GM19395 (cell line): ENCODE results near the gene YY1.
"Not testable (repeated sequence)": the region's sequence is repeated elsewhere in the genome, so short reads cannot be mapped to it uniquely, and the experiment has no call there.

ENCODE experiments used
- ATAC-seq: cut with Tn5 transposase; IDR thresholded peaks from one replicate; pipeline ENCODE4 v1.9.1; 2021; ENCODE audit warnings: mild to moderate bottlenecking, moderate library complexity; ENCODE audit not compliant: unreplicated experiment

YY1 gene

GRCh38 chr14:100309028-100309737, 70.2 kb downstream of the YY1 start:
- no peak for ATAC-seq

- ATAC-seq = not testable (repeated sequence)
Measured at GRCh38 chr14:100312110-100312876, 73.3 kb downstream of the YY1 start.

GRCh38 chr14:100312877-100313400, 74.0 kb downstream of the YY1 start:
- ATAC-seq = no peak

GRCh38 chr14:100313464-100314230, 74.7 kb downstream of the YY1 start:
- no peak for ATAC-seq

GRCh38 chr14:100314724-100315123, 75.8 kb downstream of the YY1 start:
- ATAC-seq = no peak

GRCh38 chr14:100317389-100317788, 78.4 kb downstream of the YY1 start:
- ATAC-seq = no peak

GRCh38 chr14:100317912-100318808, 79.2 kb downstream of the YY1 start:
- ATAC-seq = peak; percentile 93

- no peak for ATAC-seq
Measured at GRCh38 chr14:100320157-100320856, 81.4 kb downstream of the YY1 start.

- no peak for ATAC-seq
Measured at GRCh38 chr14:100321473-100322137, 82.7 kb downstream of the YY1 start.

- no peak for ATAC-seq
Measured at GRCh38 chr14:100322138-100322957, 83.4 kb downstream of the YY1 start.

GRCh38 chr14:100323121-100323941, 84.4 kb downstream of the YY1 start, which contains the start of gene SLC25A47:
Gene SLC25A47, plus strand, starts transcription at chr14:100323339. Its CDS starts 76 bp downstream, at chr14:100323415.
- ATAC-seq = no peak

- no peak for ATAC-seq
Measured at GRCh38 chr14:100323942-100324307, 85.0 kb downstream of the YY1 start.

- no peak for ATAC-seq
Measured at GRCh38 chr14:100325231-100325632, 86.3 kb downstream of the YY1 start.

GRCh38 chr14:100325958-100326357, 87.0 kb downstream of the YY1 start:
- no peak for ATAC-seq

- ATAC-seq = no peak
Measured at GRCh38 chr14:100327128-100327527, 88.2 kb downstream of the YY1 start.

- ATAC-seq = no peak
Measured at GRCh38 chr14:100328495-100329163, 89.7 kb downstream of the YY1 start.
